WI38 (cell line): ENCODE data around the gene CMC2.

Experiments
- H3K4me3 ChIP-seq: 2 replicates; pipeline ENCODE4 v1.5.1; 2011; ENCODE audit warnings: low read depth, mild to moderate bottlenecking, control low read depth, low read length
- CTCF ChIP-seq: IDR thresholded peaks from 2 replicates; pipeline ENCODE4 v1.5.1; 2012; ENCODE audit warnings: low read depth, mild to moderate bottlenecking, control low read depth, low read length

CMC2 gene

GRCh38 chr16:80993307-80993706 lies 13.4 kb downstream of the CMC2 start:
- TF ChIP-seq CTCF = no peak

GRCh38 chr16:80992676-80993293 lies 13.9 kb downstream of the CMC2 start:
- TF ChIP-seq CTCF = no peak
- H3K4me3 ChIP-seq = peak overlapping the region; percentile 46

More at GRCh38 chr16:80993307-80993706, 13.4 kb downstream of the CMC2 start:
- H3K4me3 ChIP-seq = peak overlapping the region; percentile 46

- no peak for TF ChIP-seq CTCF
- no peak overlapping the region for H3K4me3 ChIP-seq
Observed at GRCh38 chr16:80991792-80992430, 14.8 kb downstream of the CMC2 start.

GRCh38 chr16:80990978-80991377 lies 15.7 kb downstream of the CMC2 start:
- H3K4me3 ChIP-seq = no peak overlapping the region
- TF ChIP-seq CTCF = no peak

GRCh38 chr16:80990577-80990976 lies 16.1 kb downstream of the CMC2 start:
- no peak for TF ChIP-seq CTCF
- H3K4me3 ChIP-seq = no peak overlapping the region

GRCh38 chr16:80989801-80990200 lies 16.9 kb downstream of the CMC2 start:
- no peak overlapping the region for H3K4me3 ChIP-seq
- TF ChIP-seq CTCF = no peak

- H3K4me3 ChIP-seq = no peak overlapping the region
- no peak for TF ChIP-seq CTCF
Observed at GRCh38 chr16:80988756-80989155, 17.9 kb downstream of the CMC2 start.
